Mucosa of rectum (tissue), 2 donors: ENCODE data around the gene TMC3.
"Not testable (repeated sequence)": the region's sequence is repeated elsewhere in the genome, so short reads cannot be mapped to it uniquely, and the experiment has no call there.

Experiments
- H3K27ac ChIP-seq, 2 donors: one replicate each; pipeline ENCODE4 v1.7.0; 2013; ENCODE audit warnings: inconsistent platforms in 2 of 2, low read depth in 2 of 2, low read length in 2 of 2
- H3K27me3 ChIP-seq, 2 donors: one replicate each; pipeline ENCODE4 v1.7.0; 2013; ENCODE audit warnings: low read length in 2 of 2; ENCODE audit not compliant: control insufficient read depth in 2 of 2, insufficient read depth in 2 of 2
- H3K36me3 ChIP-seq, 2 donors: one replicate each; pipeline ENCODE4 v1.7.0; 2013; ENCODE audit warnings: low read length in 2 of 2; ENCODE audit not compliant: control insufficient read depth in 2 of 2, insufficient read depth in 2 of 2
- H3K4me1 ChIP-seq, 2 donors: one replicate each; pipeline ENCODE4 v1.7.0; 2013; ENCODE audit warnings: low read length in 2 of 2, mild to moderate bottlenecking in 1 of 2; ENCODE audit not compliant: control insufficient read depth in 2 of 2, insufficient read depth in 2 of 2
- H3K4me3 ChIP-seq, 2 donors: one replicate each; pipeline ENCODE4 v1.7.0; 2013; ENCODE audit warnings: low read length in 2 of 2
- H3K9ac ChIP-seq, 2 donors: one replicate each; pipeline ENCODE4 v1.7.0; 2013; ENCODE audit warnings: low read length in 2 of 2, low read depth in 1 of 2, mild to moderate bottlenecking in 1 of 2
- H3K9me3 ChIP-seq, 2 donors: one replicate each; pipeline ENCODE4 v1.7.0; 2013; ENCODE audit warnings: low read length in 2 of 2; ENCODE audit not compliant: control insufficient read depth in 2 of 2
- donor health status: healthy.
- donor health status: Normal muscosa, but diverticular disease.

Gene TMC3

DNA sequence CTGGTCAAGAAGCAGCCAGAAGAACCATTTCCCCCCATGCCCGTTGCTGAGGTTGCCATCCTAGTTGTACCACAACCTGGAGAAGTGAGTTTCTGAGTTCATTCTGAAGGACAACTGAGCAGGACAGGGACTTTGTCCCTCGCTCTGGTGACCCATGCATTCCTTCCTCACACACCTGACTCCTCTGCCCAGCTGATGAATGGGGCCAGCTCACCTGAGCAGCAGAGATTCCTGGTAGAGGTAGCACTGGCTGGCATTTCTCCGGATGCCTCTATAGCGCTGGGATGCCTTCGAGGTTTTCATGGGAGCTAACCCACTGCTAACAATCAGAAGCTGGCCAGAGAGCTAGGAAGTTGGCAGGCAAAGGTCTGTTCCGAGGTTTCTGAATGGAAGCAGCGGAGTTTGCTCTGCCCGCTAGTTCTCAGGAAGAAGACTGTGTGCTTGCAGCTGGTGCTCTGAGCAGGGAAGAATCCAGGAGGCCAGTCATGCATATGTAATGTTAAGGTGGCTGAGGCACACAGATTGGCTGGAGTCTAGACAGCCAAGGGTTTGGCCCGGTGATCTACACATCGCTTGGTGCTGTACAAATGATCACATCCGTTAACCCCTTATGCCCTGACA, at the start of gene TMC3:
Gene TMC3, minus strand, starts transcription at position 439 of the 621 bp plus-strand sequence. Its CDS starts 136 bp downstream, at position 303.
- no peak within 1 kb of the TSS for H3K4me3 ChIP-seq
- H3K36me3 ChIP-seq: no peaks in the 10 kb centered on the region
- no peak within 1 kb of the TSS for H3K9ac ChIP-seq
- no peaks in the 10 kb centered on the region for H3K4me1 ChIP-seq
- H3K27ac ChIP-seq: no peak within 1 kb of the TSS
- no peaks in the 10 kb centered on the region for H3K9me3 ChIP-seq
- no peaks in the 10 kb centered on the region for H3K27me3 ChIP-seq

DNA sequence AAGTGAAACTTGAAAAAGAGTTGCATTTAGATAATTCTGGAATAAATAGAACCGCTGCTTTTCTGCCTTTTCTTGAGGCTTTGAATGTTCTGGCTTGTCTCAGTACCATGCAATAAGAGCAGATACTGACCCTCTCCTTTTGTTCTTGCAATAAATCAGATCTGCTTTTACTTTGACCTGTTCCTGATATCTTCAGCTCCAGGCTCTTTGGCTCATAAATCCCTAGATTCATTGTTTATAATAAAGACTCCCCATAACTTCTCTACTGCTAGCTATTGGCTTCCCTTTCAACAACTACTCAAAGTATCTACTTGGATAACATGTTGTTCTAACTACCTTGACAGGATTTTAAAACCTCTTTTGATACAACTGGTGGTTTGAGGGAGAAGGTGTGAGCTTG, 47.4 kb upstream of the TMC3 start:
- Histone ChIP-seq H3K9me3 (no peaks in the 10 kb centered on the region), H3K27me3 (no peaks in the 10 kb centered on the region), H3K4me3 (no peak overlapping the region), H3K27ac (no peak overlapping the region), H3K9ac (no peak overlapping the region), H3K36me3 (no peaks in the 10 kb centered on the region), H3K4me1 (no peaks in the 10 kb centered on the region)

DNA sequence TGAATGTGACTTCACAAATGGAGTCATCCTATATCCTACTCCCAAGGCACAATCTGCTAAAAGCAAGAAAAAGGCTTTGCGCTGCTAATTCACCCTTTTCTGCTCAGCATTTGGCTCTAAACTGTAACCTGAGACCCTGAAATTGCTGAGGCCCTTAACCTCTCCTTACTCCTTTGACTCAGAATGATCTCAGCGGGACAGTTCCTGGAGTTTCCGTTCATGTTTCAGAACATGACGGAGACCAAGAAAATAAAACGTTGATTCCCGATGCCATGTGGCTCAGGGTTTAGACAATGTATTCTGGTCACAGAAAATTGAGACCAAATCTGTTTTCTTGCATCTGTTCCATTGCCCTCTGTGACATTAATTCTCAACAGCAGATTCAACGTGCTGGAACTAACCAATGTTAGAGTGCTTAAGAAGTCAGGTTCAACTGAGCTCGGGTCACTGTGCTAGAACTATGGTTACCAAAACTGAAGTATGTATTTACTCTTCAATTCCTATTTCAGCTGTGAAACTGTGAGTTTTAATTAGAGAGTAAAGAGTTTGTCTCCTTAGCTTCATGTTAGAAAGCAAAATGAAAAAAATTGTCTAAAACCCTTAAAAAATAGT, 45.4 kb upstream of the TMC3 start:
- Histone ChIP-seq H3K27me3 (no peaks in the 10 kb centered on the region), H3K9ac (no peak overlapping the region), H3K27ac (no peak overlapping the region), H3K4me1 (no peaks in the 10 kb centered on the region), H3K9me3 (no peaks in the 10 kb centered on the region), H3K4me3 (no peak overlapping the region), H3K36me3 (no peaks in the 10 kb centered on the region)

DNA sequence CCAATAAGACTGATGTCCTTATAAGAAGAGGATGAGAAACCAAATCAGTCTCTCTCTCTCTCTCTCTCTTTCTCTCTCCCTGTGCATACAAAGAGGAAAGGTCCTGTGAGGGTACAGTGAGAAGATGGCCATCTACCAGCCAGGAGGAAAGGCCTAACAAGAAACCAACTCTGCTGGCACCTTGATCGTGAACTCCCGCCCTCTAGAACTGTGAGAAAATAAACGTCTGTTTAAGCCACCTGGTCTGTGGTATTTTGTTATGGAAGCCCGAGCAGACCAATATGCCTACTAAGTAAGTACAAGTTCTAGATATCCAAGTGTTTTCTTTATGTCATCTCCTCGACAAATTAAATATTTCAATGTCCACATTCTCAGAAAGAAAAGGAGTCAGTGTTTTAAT, 44.9 kb upstream of the TMC3 start:
- Histone ChIP-seq H3K4me1 (no peaks in the 10 kb centered on the region), H3K27ac (no peak overlapping the region), H3K27me3 (no peaks in the 10 kb centered on the region), H3K9me3 (no peaks in the 10 kb centered on the region), H3K4me3 (no peak overlapping the region), H3K36me3 (no peaks in the 10 kb centered on the region), H3K9ac (no peak overlapping the region)

DNA sequence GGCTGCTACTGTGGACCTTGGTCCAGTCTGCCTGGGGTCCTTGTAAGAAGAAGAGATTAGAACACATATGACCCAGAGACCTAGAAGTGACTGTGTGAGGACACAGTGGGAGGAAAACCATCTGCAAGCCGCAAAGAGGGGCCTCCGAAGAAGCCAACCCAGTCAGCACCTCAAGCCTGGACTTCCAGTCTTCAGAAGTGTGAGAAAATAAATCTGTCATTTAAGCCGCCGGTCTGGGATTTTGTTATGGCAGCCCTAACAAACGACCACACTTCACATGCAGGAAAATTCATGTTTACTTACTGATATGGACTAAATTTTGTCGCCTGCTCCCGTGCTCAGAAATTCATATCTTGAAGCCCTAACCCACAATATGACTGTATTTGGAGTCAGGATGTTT, 44.4 kb upstream of the TMC3 start:
- Histone ChIP-seq H3K4me3 (no peak overlapping the region), H3K9ac (no peak overlapping the region), H3K4me1 (no peaks in the 10 kb centered on the region), H3K27me3 (peaks cover 0 to 1% of the 10 kb centered on the region in 2 donors), H3K36me3 (no peaks in the 10 kb centered on the region), H3K27ac (no peak overlapping the region), H3K9me3 (no peaks in the 10 kb centered on the region)

DNA sequence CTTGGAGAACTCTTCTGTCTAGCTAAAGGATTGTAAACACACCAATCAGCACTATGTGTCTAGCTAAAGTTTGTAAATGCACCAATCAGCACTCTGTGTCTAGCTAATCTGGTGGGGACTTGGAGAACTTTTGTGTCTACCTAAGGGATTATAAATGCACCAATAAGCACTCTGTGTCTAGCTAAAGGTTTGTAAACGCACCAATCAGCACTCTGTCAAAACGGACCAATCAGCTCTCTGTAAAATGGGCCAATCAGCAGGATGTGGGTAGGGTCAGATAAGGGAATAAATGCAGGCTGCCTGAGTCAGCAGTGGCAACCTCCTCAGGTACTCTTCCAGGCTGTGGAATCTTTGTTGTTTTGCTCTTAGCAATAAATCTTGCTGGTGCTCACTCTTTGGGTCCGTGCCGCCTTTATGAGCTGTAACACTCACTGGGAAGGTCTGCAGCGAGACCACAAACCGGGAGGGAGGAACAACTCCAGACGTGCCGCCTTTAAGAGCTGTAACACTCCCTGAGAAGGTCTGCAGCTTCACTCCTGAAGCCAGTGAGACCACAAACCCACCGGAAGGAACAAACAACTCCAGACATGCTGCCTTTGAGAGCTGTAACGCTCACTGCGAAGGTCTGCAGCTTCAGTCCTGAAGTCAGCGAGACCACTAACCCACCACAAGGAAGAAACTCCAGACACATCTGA, 40.4 kb upstream of the TMC3 start:
- not testable (repeated sequence) for H3K9ac ChIP-seq, H3K27ac ChIP-seq, H3K4me3 ChIP-seq, H3K27me3 ChIP-seq, H3K4me1 ChIP-seq, H3K36me3 ChIP-seq, H3K9me3 ChIP-seq

DNA sequence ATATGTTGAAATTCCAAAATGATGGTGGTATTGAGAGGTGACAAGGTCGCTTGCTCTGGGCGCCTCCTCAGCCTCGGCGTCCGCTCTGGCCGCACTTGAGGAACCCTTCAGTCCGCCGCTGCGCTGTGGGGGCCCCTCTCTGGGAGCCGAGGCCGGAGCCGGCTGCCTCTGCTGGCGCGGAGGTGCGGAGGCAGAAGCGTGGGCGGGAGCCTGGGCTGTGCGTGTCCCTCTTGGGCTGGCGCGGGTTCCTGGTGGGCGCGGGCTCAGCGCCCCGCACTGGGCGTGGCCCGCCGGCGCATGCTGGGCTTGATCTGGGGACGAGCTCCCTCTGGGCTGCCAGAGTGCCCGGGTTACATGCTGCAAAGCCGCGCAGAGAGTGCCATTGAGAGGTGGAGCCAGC, 39.8 kb upstream of the TMC3 start:
- no peaks in the 10 kb centered on the region for H3K9me3 ChIP-seq
- no peaks in the 10 kb centered on the region for H3K4me1 ChIP-seq
- H3K9ac ChIP-seq: no peak overlapping the region
- no peak overlapping the region for H3K4me3 ChIP-seq
- no peaks in the 10 kb centered on the region for H3K36me3 ChIP-seq
- H3K27ac ChIP-seq: no peak overlapping the region
- peaks cover 0 to 4% of the 10 kb centered on the region in 2 donors for H3K27me3 ChIP-seq

DNA sequence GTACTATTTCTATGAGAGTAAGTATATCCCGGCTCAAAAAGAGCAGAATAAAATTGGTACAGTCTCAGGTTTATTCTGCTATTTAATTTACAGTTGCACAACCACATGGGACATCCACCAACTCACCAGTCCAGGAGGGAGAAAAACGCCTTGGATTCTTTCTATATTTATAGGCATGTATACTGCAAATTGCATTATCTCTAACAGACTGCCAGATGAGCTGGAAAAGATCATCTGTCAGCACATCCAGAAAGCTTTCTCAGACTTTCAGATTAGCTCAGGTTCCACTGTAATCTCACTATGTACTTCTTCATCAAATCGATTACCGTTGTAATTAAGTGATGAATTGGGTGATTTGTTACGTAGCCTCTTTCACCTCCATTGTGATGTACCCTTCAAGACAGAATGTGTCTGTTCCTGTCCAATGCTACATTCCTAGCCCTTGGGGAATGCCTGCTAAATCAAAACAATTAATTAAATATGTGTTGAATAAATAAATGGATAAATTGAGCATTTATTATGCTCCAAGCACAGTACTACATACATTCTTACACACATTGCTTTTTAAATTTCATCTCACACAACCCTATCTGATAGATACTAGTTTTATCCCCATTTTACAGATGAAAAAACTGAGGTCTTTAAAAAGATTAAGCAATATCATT, 38.1 kb upstream of the TMC3 start:
- Histone ChIP-seq H3K27me3 (peaks cover 0 to 4% of the 10 kb centered on the region in 2 donors), H3K36me3 (no peaks in the 10 kb centered on the region), H3K4me3 (no peak overlapping the region), H3K9ac (no peak overlapping the region), H3K27ac (no peak overlapping the region), H3K9me3 (no peaks in the 10 kb centered on the region), H3K4me1 (no peaks in the 10 kb centered on the region)

DNA sequence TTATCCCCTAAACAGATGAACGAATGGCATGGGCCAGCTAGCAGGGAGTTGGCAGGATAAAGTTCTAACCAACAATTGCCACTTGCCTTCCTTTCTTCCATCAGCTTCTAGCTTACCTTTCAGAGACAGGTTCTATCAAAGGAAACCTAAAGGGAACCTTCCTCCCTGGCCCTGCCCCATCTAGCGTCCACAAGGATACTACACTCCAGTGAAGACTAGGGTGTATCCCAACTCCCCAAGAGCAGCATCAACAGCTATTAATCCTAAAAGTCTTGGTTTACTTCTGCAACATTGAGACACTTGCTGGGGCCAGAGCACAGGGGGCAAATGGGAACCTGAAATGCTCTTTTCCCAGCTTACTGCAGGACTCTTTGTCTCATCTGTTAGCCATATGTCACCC, 37.0 kb upstream of the TMC3 start:
- H3K27ac ChIP-seq: no peak overlapping the region

DNA sequence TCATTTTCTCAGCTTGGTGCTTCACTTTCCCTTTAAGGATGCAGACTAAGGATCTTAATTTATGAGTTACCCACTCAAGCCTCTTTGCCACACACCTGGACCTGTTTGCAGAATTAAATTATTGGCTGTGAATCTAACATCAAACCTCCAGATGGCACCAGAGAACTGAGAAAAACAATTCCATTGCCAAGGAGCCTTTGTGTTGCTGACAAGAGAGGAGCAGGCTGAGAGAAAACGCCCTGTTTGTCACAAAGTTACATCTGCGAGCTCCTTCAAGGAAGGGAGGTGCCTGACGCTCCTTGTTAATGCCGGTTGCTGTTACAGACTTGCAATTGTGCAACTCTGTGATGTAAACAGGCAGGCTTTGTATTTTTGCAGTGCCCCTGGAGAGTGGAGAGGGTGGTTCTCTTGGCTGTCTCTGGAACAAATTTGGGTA, 36.3 kb upstream of the TMC3 start:
- no peak overlapping the region for H3K9ac ChIP-seq
- H3K27ac ChIP-seq: no peak overlapping the region
- H3K27me3 ChIP-seq: peaks cover 0 to 4% of the 10 kb centered on the region in 2 donors
- H3K4me3 ChIP-seq: no peak overlapping the region
- no peaks in the 10 kb centered on the region for H3K36me3 ChIP-seq
- H3K9me3 ChIP-seq: no peaks in the 10 kb centered on the region
- H3K4me1 ChIP-seq: no peaks in the 10 kb centered on the region

More for the DNA sequence above, 37.0 kb upstream of the TMC3 start:
- no peaks in the 10 kb centered on the region for H3K36me3 ChIP-seq
- H3K4me3 ChIP-seq: no peak overlapping the region
- no peaks in the 10 kb centered on the region for H3K9me3 ChIP-seq
- H3K9ac ChIP-seq: no peak overlapping the region
- no peaks in the 10 kb centered on the region for H3K4me1 ChIP-seq
- peaks cover 0 to 4% of the 10 kb centered on the region in 2 donors for H3K27me3 ChIP-seq
